GM19395 (cell line): ENCODE results near the gene OR51Q1.

Experiments used
- ATAC-seq: cut with Tn5 transposase; IDR thresholded peaks from one replicate; pipeline ENCODE4 v1.9.1; 2021; ENCODE audit warnings: mild to moderate bottlenecking, moderate library complexity; ENCODE audit not compliant: unreplicated experiment

Gene OR51Q1

GRCh38 chr11:5421811-5422210 lies at the start of gene OR51Q1:
Gene OR51Q1 (plus strand): TSS chr11:5422111. CDS start chr11:5422201, 90 bp downstream.
- ATAC-seq, result no peak

GRCh38 chr11:5380740-5381342 lies 41.1 kb upstream of the OR51Q1 start:
- peak; percentile 98 for ATAC-seq

- ATAC-seq, result no peak
Measured at GRCh38 chr11:5383576-5383975, 38.3 kb upstream of the OR51Q1 start, which contains the start of gene OR51M1. Gene OR51M1 (plus strand): TSS chr11:5383812. CDS start chr11:5389399, 5,587 bp downstream.

- ATAC-seq, result no peak
Measured at GRCh38 chr11:5384335-5384734, 37.6 kb upstream of the OR51Q1 start.

- no peak for ATAC-seq
Measured at GRCh38 chr11:5390210-5390609, 31.7 kb upstream of the OR51Q1 start.

- no peak for ATAC-seq
Measured at GRCh38 chr11:5394091-5394490, 27.8 kb upstream of the OR51Q1 start.

- ATAC-seq, result no peak
Measured at GRCh38 chr11:5398936-5399335, 23.0 kb upstream of the OR51Q1 start.

GRCh38 chr11:5405173-5405572 lies 16.7 kb upstream of the OR51Q1 start:
- ATAC-seq, result no peak

- no peak for ATAC-seq
Measured at GRCh38 chr11:5420993-5421392, 918 bp upstream of the OR51Q1 start.

- no peak for ATAC-seq
Measured at GRCh38 chr11:5423131-5423530, 1.2 kb downstream of the OR51Q1 start.

GRCh38 chr11:5441414-5441813 lies 19.5 kb downstream of the OR51Q1 start, which contains the start of gene OR51I1:
Gene OR51I1 (minus strand): TSS chr11:5441514. CDS start chr11:5441514, 0 bp downstream.
- no peak for ATAC-seq

GRCh38 chr11:5443835-5444393 lies 22.0 kb downstream of the OR51Q1 start:
- no peak for ATAC-seq

- no peak for ATAC-seq
Measured at GRCh38 chr11:5449023-5449422, 27.1 kb downstream of the OR51Q1 start, which contains the start of gene OR51I2. Gene OR51I2 (plus strand): TSS chr11:5449323. CDS start chr11:5453489, 4,166 bp downstream.

- ATAC-seq, result no peak
Measured at GRCh38 chr11:5449432-5449831, 27.5 kb downstream of the OR51Q1 start.

- ATAC-seq, result no peak
Measured at GRCh38 chr11:5460983-5461621, 39.2 kb downstream of the OR51Q1 start.

- no peak for ATAC-seq
Measured at GRCh38 chr11:5467527-5467926, 45.6 kb downstream of the OR51Q1 start.
